ENCODE measurements around the gene GPAM.
"Not testable (repeated sequence)": the region's sequence is repeated elsewhere in the genome, so short reads cannot be mapped to it uniquely, and the experiment has no call there.

Gene GPAM

GRCh38 chr10:112213098-112213823 lies 29.7 kb upstream of the GPAM start:
- Histone ChIP-seq H3K4me3 (ENCODE audit: low read length) (no peak overlapping the region), H3K27me3 (ENCODE audit: control insufficient read depth, insufficient read depth, low read length) (no peaks in the 10 kb centered on the region), H3K9ac (ENCODE audit: low read depth, low read length) (no peak overlapping the region), H3K4me1 (ENCODE audit: control insufficient read depth, insufficient read depth, low read length) (no peaks in the 10 kb centered on the region), H3K4me2 (ENCODE audit: low read length) (no peak overlapping the region), H3K36me3 (ENCODE audit: insufficient read depth, low read length) (no peaks in the 10 kb centered on the region), H3K9me3 (replicated peaks; ENCODE audit: low read length) (no peaks in the 10 kb centered on the region)

- H3K4me1 ChIP-seq (ENCODE audit: control insufficient read depth, insufficient read depth, low read length) = no peaks in the 10 kb centered on the region
- no peaks in the 10 kb centered on the region for H3K27me3 ChIP-seq (ENCODE audit: control insufficient read depth, insufficient read depth, low read length)
- H3K9me3 ChIP-seq (replicated peaks; ENCODE audit: low read length) = no peaks in the 10 kb centered on the region
- no peak overlapping the region for H3K4me2 ChIP-seq (ENCODE audit: low read length)
- H3K9ac ChIP-seq (ENCODE audit: low read depth, low read length) = no peak overlapping the region
- no peak overlapping the region for H3K4me3 ChIP-seq (ENCODE audit: low read length)
- no peaks in the 10 kb centered on the region for H3K36me3 ChIP-seq (ENCODE audit: insufficient read depth, low read length)
Measured at GRCh38 chr10:112210666-112211065, 27.1 kb upstream of the GPAM start.

GRCh38 chr10:112209684-112210131 lies 26.1 kb upstream of the GPAM start:
- no peaks in the 10 kb centered on the region for H3K9me3 ChIP-seq (replicated peaks; ENCODE audit: low read length)
- no peak overlapping the region for H3K9ac ChIP-seq (ENCODE audit: low read depth, low read length)
- H3K4me1 ChIP-seq (ENCODE audit: control insufficient read depth, insufficient read depth, low read length) = no peaks in the 10 kb centered on the region
- H3K4me2 ChIP-seq (ENCODE audit: low read length) = no peak overlapping the region
- H3K36me3 ChIP-seq (ENCODE audit: insufficient read depth, low read length) = no peaks in the 10 kb centered on the region
- no peaks in the 10 kb centered on the region for H3K27me3 ChIP-seq (ENCODE audit: control insufficient read depth, insufficient read depth, low read length)
- H3K4me3 ChIP-seq (ENCODE audit: low read length) = no peak overlapping the region

GRCh38 chr10:112208997-112209396 lies 25.4 kb upstream of the GPAM start:
- Histone ChIP-seq H3K4me1 (ENCODE audit: control insufficient read depth, insufficient read depth, low read length) (no peaks in the 10 kb centered on the region), H3K4me3 (ENCODE audit: low read length) (no peak overlapping the region), H3K36me3 (ENCODE audit: insufficient read depth, low read length) (no peaks in the 10 kb centered on the region), H3K27me3 (ENCODE audit: control insufficient read depth, insufficient read depth, low read length) (no peaks in the 10 kb centered on the region), H3K4me2 (ENCODE audit: low read length) (no peak overlapping the region), H3K9ac (ENCODE audit: low read depth, low read length) (no peak overlapping the region), H3K9me3 (replicated peaks; ENCODE audit: low read length) (no peaks in the 10 kb centered on the region)

GRCh38 chr10:112208292-112208691 lies 24.7 kb upstream of the GPAM start:
- Histone ChIP-seq H3K9ac (ENCODE audit: low read depth, low read length) (no peak overlapping the region), H3K4me3 (ENCODE audit: low read length) (no peak overlapping the region), H3K4me2 (ENCODE audit: low read length) (no peak overlapping the region), H3K9me3 (replicated peaks; ENCODE audit: low read length) (no peaks in the 10 kb centered on the region), H3K36me3 (ENCODE audit: insufficient read depth, low read length) (no peaks in the 10 kb centered on the region), H3K4me1 (ENCODE audit: control insufficient read depth, insufficient read depth, low read length) (no peaks in the 10 kb centered on the region), H3K27me3 (ENCODE audit: control insufficient read depth, insufficient read depth, low read length) (no peaks in the 10 kb centered on the region)

GRCh38 chr10:112203328-112204076 lies 19.9 kb upstream of the GPAM start:
- no peak overlapping the region for H3K9ac ChIP-seq (ENCODE audit: low read depth, low read length)
- H3K4me1 ChIP-seq (ENCODE audit: control insufficient read depth, insufficient read depth, low read length) = peaks cover 2% of the 10 kb centered on the region
- H3K9me3 ChIP-seq (replicated peaks; ENCODE audit: low read length) = no peaks in the 10 kb centered on the region
- no peak overlapping the region for H3K4me3 ChIP-seq (ENCODE audit: low read length)
- H3K27me3 ChIP-seq (ENCODE audit: control insufficient read depth, insufficient read depth, low read length) = no peaks in the 10 kb centered on the region
- no peak overlapping the region for H3K4me2 ChIP-seq (ENCODE audit: low read length)
- H3K36me3 ChIP-seq (ENCODE audit: insufficient read depth, low read length) = no peaks in the 10 kb centered on the region

GRCh38 chr10:112202561-112203241 lies 19.1 kb upstream of the GPAM start:
- H3K4me2 ChIP-seq (ENCODE audit: low read length) = no peak overlapping the region
- H3K4me1 ChIP-seq (ENCODE audit: control insufficient read depth, insufficient read depth, low read length) = peaks cover 2% of the 10 kb centered on the region
- no peak overlapping the region for H3K4me3 ChIP-seq (ENCODE audit: low read length)
- H3K36me3 ChIP-seq (ENCODE audit: insufficient read depth, low read length) = no peaks in the 10 kb centered on the region
- H3K9me3 ChIP-seq (replicated peaks; ENCODE audit: low read length) = no peaks in the 10 kb centered on the region
- H3K9ac ChIP-seq (ENCODE audit: low read depth, low read length) = no peak overlapping the region
- H3K27me3 ChIP-seq (ENCODE audit: control insufficient read depth, insufficient read depth, low read length) = no peaks in the 10 kb centered on the region

- Histone ChIP-seq H3K4me3 (ENCODE audit: low read length) (no peak overlapping the region), H3K9me3 (replicated peaks; ENCODE audit: low read length) (no peaks in the 10 kb centered on the region), H3K9ac (ENCODE audit: low read depth, low read length) (no peak overlapping the region), H3K4me2 (ENCODE audit: low read length) (no peak overlapping the region), H3K27me3 (ENCODE audit: control insufficient read depth, insufficient read depth, low read length) (no peaks in the 10 kb centered on the region), H3K36me3 (ENCODE audit: insufficient read depth, low read length) (no peaks in the 10 kb centered on the region), H3K4me1 (ENCODE audit: control insufficient read depth, insufficient read depth, low read length) (peaks cover 2% of the 10 kb centered on the region)
Measured at GRCh38 chr10:112202076-112202475, 18.5 kb upstream of the GPAM start.

GRCh38 chr10:112201334-112201733 lies 17.8 kb upstream of the GPAM start:
- Histone ChIP-seq H3K9me3 (replicated peaks; ENCODE audit: low read length) (no peaks in the 10 kb centered on the region), H3K9ac (ENCODE audit: low read depth, low read length) (no peak overlapping the region), H3K4me3 (ENCODE audit: low read length) (no peak overlapping the region), H3K36me3 (ENCODE audit: insufficient read depth, low read length) (no peaks in the 10 kb centered on the region), H3K4me1 (ENCODE audit: control insufficient read depth, insufficient read depth, low read length) (peaks cover 2% of the 10 kb centered on the region), H3K27me3 (ENCODE audit: control insufficient read depth, insufficient read depth, low read length) (no peaks in the 10 kb centered on the region), H3K4me2 (ENCODE audit: low read length) (no peak overlapping the region)

GRCh38 chr10:112200259-112200658 lies 16.7 kb upstream of the GPAM start:
- H3K4me2 ChIP-seq (ENCODE audit: low read length); H3K36me3 ChIP-seq (ENCODE audit: insufficient read depth, low read length); H3K9ac ChIP-seq (ENCODE audit: low read depth, low read length); H3K27me3 ChIP-seq (ENCODE audit: control insufficient read depth, insufficient read depth, low read length); H3K4me1 ChIP-seq (ENCODE audit: control insufficient read depth, insufficient read depth, low read length); H3K9me3 ChIP-seq (replicated peaks; ENCODE audit: low read length); H3K4me3 ChIP-seq (ENCODE audit: low read length): not testable (repeated sequence)

GRCh38 chr10:112197662-112198061 lies 14.1 kb upstream of the GPAM start:
- H3K4me1 ChIP-seq (ENCODE audit: control insufficient read depth, insufficient read depth, low read length); H3K4me3 ChIP-seq (ENCODE audit: low read length); H3K9ac ChIP-seq (ENCODE audit: low read depth, low read length); H3K36me3 ChIP-seq (ENCODE audit: insufficient read depth, low read length); H3K9me3 ChIP-seq (replicated peaks; ENCODE audit: low read length); H3K27me3 ChIP-seq (ENCODE audit: control insufficient read depth, insufficient read depth, low read length); H3K4me2 ChIP-seq (ENCODE audit: low read length): not testable (repeated sequence)

Measured in skeletal muscle satellite cell (primary cell).